Measurements from ENCODE around the gene GPR82.

GRCh38 chrX:41708486-41708885, 15.5 kb upstream of the GPR82 start:
- no peak for TF ChIP-seq CTCF (IDR thresholded peaks at IDR 0.05)
- TF ChIP-seq POLR2A (IDR thresholded peaks at IDR 0.05) = no peak

All from Peyer's patch (tissue), 4 donors.